GM19397 (cell line): Measurements from ENCODE around the gene ERBB2.
"Not testable (repeated sequence)": the region's sequence is repeated elsewhere in the genome, so short reads cannot be mapped to it uniquely, and the experiment has no call there.

Experiments
- ATAC-seq: cut with Tn5 transposase; IDR thresholded peaks from one replicate; pipeline ENCODE4 v1.9.1; 2021; ENCODE audit warnings: mild to moderate bottlenecking, moderate library complexity; ENCODE audit not compliant: unreplicated experiment

ERBB2 gene

DNA sequence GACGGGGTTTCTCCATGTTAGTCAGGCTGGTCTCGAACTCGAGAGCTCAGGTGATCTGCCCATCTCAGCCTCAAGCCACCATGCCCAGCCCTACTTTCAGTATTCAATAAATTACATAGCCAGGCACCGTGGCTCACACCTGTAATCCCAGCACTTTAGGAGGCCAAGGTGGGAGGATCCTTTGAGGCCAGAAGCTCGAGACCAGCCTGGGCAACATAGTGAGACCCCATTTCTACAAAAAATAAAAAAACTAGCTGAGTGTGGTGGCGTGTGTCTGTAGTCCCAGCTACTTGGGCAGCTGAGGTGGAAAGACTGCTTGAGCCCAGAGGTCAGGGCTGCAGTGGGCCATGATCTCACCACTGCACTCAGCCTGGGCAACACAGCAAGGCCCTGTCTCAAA lies 22.2 kb downstream of the ERBB2 start:
- no peak for ATAC-seq

- no peak for ATAC-seq
These were observed 23.3 kb downstream of the ERBB2 start for GRCh38 chr17:39722965-39723848.

GRCh38 chr17:39724731-39725130 lies 24.9 kb downstream of the ERBB2 start:
- ATAC-seq, result no peak

GRCh38 chr17:39725923-39726322 lies 26.1 kb downstream of the ERBB2 start:
- not testable (repeated sequence) for ATAC-seq

DNA sequence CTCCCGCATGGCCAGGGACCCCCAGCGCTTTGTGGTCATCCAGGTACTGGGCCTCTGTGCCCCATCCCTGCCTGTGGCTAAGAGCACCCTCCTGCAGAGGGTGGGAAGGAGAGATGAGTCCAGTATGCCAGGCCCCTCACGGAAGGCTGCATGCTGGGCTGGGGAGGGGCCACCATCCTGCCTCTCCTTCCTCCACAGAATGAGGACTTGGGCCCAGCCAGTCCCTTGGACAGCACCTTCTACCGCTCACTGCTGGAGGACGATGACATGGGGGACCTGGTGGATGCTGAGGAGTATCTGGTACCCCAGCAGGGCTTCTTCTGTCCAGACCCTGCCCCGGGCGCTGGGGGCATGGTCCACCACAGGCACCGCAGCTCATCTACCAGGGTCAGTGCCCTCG lies 26.8 kb downstream of the ERBB2 start:
- no peak for ATAC-seq

DNA sequence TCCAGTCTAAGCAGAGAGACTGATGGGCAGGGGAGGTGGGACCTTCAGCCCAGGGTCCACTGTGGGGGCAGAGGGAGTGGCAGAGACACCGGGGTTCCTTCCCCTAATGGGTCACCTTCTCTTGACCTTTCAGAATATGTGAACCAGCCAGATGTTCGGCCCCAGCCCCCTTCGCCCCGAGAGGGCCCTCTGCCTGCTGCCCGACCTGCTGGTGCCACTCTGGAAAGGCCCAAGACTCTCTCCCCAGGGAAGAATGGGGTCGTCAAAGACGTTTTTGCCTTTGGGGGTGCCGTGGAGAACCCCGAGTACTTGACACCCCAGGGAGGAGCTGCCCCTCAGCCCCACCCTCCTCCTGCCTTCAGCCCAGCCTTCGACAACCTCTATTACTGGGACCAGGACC lies 27.7 kb downstream of the ERBB2 start:
- ATAC-seq, result no peak

- no peak for ATAC-seq
These were observed 29.5 kb downstream of the ERBB2 start for GRCh38 chr17:39729280-39729851.

DNA sequence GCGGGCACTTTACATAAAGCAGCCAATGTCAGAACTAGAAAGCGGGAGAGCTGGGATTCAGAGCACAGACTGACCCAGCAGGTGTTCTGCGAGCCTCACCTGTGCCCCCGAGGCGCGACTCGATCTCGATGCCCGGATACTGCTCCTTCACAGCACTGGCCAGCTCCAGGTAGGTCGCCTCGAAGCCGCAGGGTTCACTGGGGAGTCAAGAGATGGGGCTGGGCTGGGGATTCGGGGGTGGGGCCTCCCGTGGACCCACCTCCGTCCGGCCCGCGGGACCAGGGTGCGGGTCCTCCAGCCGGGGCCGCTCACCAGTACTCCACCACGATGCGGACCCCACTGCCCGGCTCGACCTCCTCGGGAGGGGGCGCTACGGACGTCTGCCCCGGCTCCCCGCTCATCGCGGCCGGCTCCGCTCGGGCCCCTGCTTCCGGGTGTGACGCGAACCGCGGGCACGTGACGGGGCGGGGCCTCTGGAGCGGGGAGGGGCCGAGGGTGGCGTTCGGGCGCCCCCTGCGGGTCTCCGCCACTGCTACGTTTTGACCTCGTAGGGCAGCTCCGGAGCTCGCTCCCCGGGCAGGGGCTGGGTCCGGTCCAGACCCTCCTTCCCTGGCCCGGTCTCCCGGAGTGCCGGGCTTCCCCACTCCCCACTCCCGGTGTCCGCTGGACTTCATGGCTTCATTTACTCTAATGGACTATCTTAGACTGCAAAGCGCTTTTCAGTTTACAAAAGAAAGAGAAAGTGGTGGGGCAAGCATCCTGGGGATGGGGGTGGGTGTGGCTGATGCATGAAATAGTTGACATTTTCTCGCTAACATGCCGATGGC lies 30.4 kb downstream of the ERBB2 start, which contains the start of gene MIEN1:
TSS of gene MIEN1 (minus strand) at position 438 of the 827 bp plus-strand sequence. CDS start at position 401, 37 bp downstream.
- ATAC-seq, result peak; percentile 90

DNA sequence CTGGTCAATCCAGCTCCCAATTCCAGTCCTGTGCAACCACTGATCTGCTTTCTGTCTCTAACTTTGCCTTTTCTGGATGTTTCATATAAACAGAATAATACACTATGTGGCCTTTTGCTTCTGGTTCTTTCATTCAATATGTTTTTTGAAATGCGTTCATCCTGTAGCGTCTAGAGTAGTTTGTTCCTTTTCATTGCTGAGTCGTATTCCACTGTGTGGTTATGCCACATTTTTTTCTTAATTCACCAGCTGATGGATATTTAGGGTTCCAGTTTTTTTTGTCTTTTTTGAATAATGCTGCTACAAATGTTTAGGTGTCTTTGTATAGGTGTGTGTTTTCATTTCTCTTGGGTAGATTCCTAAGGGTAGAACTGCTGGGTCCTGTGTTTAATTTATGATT lies 32.7 kb downstream of the ERBB2 start:
- no peak for ATAC-seq

DNA sequence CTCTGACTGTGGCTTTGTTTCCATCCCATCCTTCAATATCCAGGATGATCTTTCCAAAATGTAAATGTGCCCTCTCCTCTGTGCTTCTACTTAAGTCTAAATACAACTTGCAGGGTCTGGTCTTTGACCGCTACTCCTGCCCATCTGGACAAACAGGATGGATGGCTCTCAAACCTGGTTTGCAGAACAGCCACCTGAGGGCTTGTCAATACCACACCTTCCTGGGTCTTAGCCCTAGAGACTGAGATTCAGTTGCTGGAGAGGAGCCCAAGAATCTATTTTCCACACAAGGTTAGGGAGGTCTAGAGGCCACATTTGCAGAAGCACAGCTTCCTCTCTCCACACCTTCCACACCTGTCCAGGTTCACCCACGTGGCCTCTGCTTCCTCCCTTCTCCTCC lies 36.0 kb downstream of the ERBB2 start:
- no peak for ATAC-seq

DNA sequence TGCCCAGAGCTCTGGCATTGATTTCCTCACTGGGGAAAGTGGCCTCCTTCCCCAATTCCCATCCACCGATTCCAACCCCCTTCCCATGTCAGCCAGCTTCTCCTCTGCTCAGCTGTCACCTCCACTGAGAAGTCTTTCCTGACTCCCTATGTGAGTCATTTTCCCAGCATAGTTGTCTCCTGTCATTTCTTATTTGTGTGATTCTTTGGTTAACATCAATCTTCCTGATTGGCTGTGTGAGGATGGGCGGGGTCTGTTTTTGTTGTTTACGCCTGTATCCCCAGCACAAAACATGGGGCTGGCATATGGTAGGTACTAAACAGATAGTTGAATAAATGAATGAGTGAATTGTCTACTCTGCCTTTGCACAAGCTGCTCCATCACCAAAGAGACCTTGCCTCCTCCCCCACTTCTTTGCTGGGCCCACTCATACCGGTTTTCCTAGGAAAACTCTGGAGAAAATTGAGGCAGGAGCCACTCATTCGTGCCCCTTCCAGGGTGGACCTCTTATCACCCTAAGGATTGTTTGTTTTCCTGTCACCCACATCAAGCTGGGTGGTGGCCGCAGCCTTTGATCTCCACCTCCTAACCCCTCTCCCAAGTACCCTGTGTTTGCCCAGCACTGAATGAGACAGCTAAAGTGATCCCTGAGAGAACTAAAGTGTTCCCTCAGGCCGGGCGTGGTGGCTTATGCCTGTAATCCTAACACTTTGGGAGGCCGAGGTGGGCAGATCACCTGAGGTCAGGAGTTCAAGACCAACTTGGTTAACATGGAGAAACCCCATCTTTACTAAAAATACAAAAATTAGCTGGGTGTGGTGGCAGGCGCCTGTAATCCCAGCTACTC lies 36.7 kb downstream of the ERBB2 start:
- ATAC-seq, result no peak

GRCh38 chr17:39737206-39737759 lies 37.4 kb downstream of the ERBB2 start:
- no peak for ATAC-seq

- ATAC-seq, result no peak
These were observed 38.1 kb downstream of the ERBB2 start, which contains the start of gene GRB7 for GRCh38 chr17:39737760-39738567. Gene GRB7, plus strand, starts transcription at chr17:39737938. Its CDS starts 4,364 bp downstream, at chr17:39742302.

DNA sequence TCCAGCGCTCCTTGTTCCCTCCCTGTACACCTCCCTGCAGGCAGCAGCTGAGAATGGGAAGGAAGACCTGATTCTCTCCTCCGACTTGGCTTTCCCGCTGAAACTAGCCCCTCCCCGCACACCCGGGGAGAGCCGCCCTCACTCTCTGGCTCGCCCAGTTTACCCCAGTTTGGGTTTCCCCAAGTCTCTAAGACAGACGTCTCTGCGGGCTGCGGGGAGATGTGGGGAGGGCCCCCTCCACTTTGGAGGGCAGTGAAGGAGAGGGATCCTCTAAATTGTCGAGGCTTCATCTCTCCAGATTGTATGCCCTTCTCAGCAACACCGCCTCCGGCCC lies 38.7 kb downstream of the ERBB2 start:
- ATAC-seq, result no peak

DNA sequence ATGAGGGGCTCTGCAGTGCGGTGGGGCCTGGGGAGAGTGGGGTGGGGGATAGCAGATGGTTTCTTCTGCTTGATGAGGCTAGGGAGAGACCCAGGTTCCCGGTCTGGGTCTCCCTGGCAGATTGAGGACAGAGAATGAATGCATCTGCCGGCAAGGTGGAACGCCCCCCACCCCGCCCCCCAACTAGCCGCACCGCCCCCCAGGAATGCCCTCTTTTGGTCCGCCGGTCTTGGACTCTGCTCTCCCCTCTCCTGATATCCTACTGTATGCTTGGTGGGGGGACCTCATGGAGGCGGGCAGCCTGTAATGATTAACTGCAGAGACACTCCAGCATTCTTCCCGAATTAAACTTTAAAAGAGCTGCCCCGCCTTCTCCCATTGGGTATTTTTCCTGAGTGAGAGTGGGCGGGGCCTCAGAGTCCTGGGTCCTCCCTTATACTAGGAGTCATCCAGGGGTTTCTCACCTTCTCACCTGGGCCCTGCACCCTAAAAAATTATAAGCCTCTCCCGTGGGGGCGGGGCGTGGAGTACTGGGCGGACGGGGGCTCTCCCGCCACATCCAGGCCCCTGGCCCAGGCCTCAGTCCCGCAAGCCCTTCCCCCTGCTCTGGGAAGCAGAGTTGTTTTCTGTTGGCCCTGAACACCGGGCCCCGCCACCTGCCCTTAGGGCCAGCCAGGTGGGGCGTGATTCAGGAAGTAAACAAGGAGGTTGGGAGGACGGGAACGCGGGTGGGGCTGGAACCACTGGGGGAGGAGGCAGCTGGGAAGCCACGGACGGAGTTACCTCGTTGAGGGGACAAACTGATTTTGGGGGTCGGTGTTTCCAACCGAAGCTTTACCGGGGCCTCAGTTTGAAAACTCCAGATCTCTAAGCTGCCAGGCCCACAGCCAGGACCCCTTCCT lies 39.4 kb downstream of the ERBB2 start:
- ATAC-seq, result no peak

DNA sequence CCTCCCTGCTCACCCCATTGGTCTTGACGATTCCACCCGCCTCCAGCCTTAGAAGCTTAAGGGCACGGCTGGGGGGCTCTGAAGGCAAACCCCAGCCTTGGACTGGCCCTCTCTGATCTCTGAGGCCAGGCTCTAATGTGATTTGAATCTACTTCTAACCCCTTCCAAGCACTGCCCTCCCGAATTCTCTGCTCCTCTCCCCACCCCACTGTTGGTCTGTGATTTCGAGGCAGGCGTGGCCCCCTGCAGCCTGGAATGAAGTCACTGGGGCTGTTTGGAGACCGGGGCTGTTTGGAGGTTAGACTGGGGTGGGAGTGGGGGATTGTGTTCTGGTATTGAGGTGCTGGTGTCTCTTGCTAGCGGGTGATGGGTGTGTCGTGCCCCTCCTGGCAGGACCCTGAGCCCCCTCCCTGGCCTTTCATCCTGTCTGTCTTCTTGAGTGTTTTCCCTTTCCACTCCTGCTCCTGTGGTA lies 40.1 kb downstream of the ERBB2 start:
- ATAC-seq, result no peak

- no peak for ATAC-seq
These were observed 40.7 kb downstream of the ERBB2 start for GRCh38 chr17:39740357-39741111.
